ENCODE results near the gene SEC14L1. TPM values are rescaled to one million over a fixed set of nuclear protein-coding genes. Genes with fewer than 3 reads are reported as not detected.
"Not testable (repeated sequence)": the region's sequence is repeated elsewhere in the genome, so short reads cannot be mapped to it uniquely, and the experiment has no call there.

SEC14L1 gene
- total RNA-seq, 2 experiments from 2014 or later, result 86.5 to 88.8 TPM

- ATAC-seq (no peak), DNase-seq (no peak)
- Mint-ChIP-seq H3K27me3 (ENCODE audit: low read depth) (no peaks in the 10 kb centered on the region), H3K4me1 (ENCODE audit: low read depth) (peaks cover 77% of the 10 kb centered on the region), H3K4me3 (peak overlapping the region; percentile 61), H3K36me3 (ENCODE audit: low read depth) (peaks cover 75% of the 10 kb centered on the region), H3K9me3 (ENCODE audit: insufficient read depth) (no peaks in the 10 kb centered on the region), H3K27ac (peak overlapping the region; percentile 80)
- CTCF ChIA-PET, result interaction anchor here (1.3 to 1.4 kb wide), 3 partner anchors 8 to 58 kb away, joined by 3 to 7 read pairs (median 4); no protein-coding TSS in a partner anchor
- POLR2A ChIA-PET, result interaction anchor here (0.6 to 1.0 kb wide), 4 partner anchors 10 to 38 kb away, joined by 3 to 7 read pairs (median 4); no protein-coding TSS in a partner anchor
These were observed 4.4 kb downstream of the SEC14L1 start for GRCh38 chr17:77145224-77145611.

- ChIA-PET CTCF (interaction anchor here (0.9 to 1.4 kb wide), 6 partner anchors 8 to 69 kb away, joined by 3 to 7 read pairs (median 3); no protein-coding TSS in a partner anchor), POLR2A (interaction anchor here (0.7 to 1.0 kb wide), 2 partner anchors 38 to 39 kb away, joined by 3 to 4 read pairs; no protein-coding TSS in a partner anchor)
- DNase-seq (no peak), ATAC-seq (no peak)
- Mint-ChIP-seq H3K9me3 (ENCODE audit: insufficient read depth) (no peaks in the 10 kb centered on the region), H3K27ac (peak overlapping the region; percentile 80), H3K27me3 (ENCODE audit: low read depth) (no peaks in the 10 kb centered on the region), H3K36me3 (ENCODE audit: low read depth) (peaks cover 80% of the 10 kb centered on the region), H3K4me3 (peak overlapping the region; percentile 61), H3K4me1 (ENCODE audit: low read depth) (peaks cover 81% of the 10 kb centered on the region)
These were observed 5.0 kb downstream of the SEC14L1 start for GRCh38 chr17:77145612-77146245.

- Mint-ChIP-seq H3K27me3 (ENCODE audit: low read depth) (no peaks in the 10 kb centered on the region), H3K27ac (peak overlapping the region; percentile 80), H3K4me3 (peak overlapping the region; percentile 61), H3K4me1 (ENCODE audit: low read depth) (peaks cover 87% of the 10 kb centered on the region), H3K9me3 (ENCODE audit: insufficient read depth) (no peaks in the 10 kb centered on the region), H3K36me3 (ENCODE audit: low read depth) (peaks cover 86% of the 10 kb centered on the region)
- CTCF ChIA-PET, result interaction anchor here (0.9 to 1.4 kb wide), 6 partner anchors 7 to 69 kb away, joined by 3 to 7 read pairs (median 3); no protein-coding TSS in a partner anchor
- DNase-seq (no peak), ATAC-seq (no peak)
- POLR2A ChIA-PET, result interaction anchor here (0.8 kb wide), 1 partner anchor 35 kb away, joined by 5 read pairs; no protein-coding TSS in a partner anchor
These were observed 5.5 kb downstream of the SEC14L1 start for GRCh38 chr17:77146246-77146632.

- peak overlapping the region; percentile 39 for H3K27ac Mint-ChIP-seq
- DNase-seq (no peak), ATAC-seq (no peak)
- CTCF ChIA-PET, result interaction anchor here (1.1 kb wide), 1 partner anchor 50 kb away, joined by 3 read pairs; no protein-coding TSS in a partner anchor
- H3K4me1 Mint-ChIP-seq (ENCODE audit: low read depth), result peaks cover 86% of the 10 kb centered on the region
- POLR2A ChIA-PET, result interaction anchor here (0.8 kb wide), 1 partner anchor 35 kb away, joined by 5 read pairs; no protein-coding TSS in a partner anchor
- no peak overlapping the region for H3K4me3 Mint-ChIP-seq
- no peaks in the 10 kb centered on the region for H3K27me3 Mint-ChIP-seq (ENCODE audit: low read depth)
- H3K9me3 Mint-ChIP-seq (ENCODE audit: insufficient read depth), result no peaks in the 10 kb centered on the region
- peaks cover 85% of the 10 kb centered on the region for H3K36me3 Mint-ChIP-seq (ENCODE audit: low read depth)
These were observed 6.1 kb downstream of the SEC14L1 start for GRCh38 chr17:77146882-77147281.

GRCh38 chr17:77147357-77147801, 6.6 kb downstream of the SEC14L1 start:
- Mint-ChIP-seq H3K4me3 (no peak overlapping the region), H3K4me1 (ENCODE audit: low read depth) (peaks cover 81% of the 10 kb centered on the region), H3K27me3 (ENCODE audit: low read depth) (no peaks in the 10 kb centered on the region), H3K36me3 (ENCODE audit: low read depth) (peaks cover 83% of the 10 kb centered on the region), H3K9me3 (ENCODE audit: insufficient read depth) (no peaks in the 10 kb centered on the region), H3K27ac (peak overlapping the region; percentile 39)
- ATAC-seq (no peak), DNase-seq (no peak)
- CTCF ChIA-PET, result interaction anchor here (0.7 kb wide), 1 partner anchor 18 kb away, joined by 4 read pairs; no protein-coding TSS in a partner anchor
- POLR2A ChIA-PET, result no interaction called here

- Mint-ChIP-seq H3K27me3 (ENCODE audit: low read depth) (no peaks in the 10 kb centered on the region), H3K4me3 (no peak overlapping the region), H3K9me3 (ENCODE audit: insufficient read depth) (no peaks in the 10 kb centered on the region), H3K36me3 (ENCODE audit: low read depth) (peaks cover 79% of the 10 kb centered on the region), H3K27ac (no peak overlapping the region), H3K4me1 (ENCODE audit: low read depth) (peaks cover 76% of the 10 kb centered on the region)
- ChIA-PET POLR2A (no interaction called here), CTCF (no interaction called here)
- no peak for ATAC-seq
- DNase-seq, result no peak
These were observed 7.5 kb downstream of the SEC14L1 start for GRCh38 chr17:77148077-77148939.

- CTCF ChIA-PET, result no interaction called here
- H3K4me1 Mint-ChIP-seq (ENCODE audit: low read depth), result peaks cover 74% of the 10 kb centered on the region
- no peaks in the 10 kb centered on the region for H3K9me3 Mint-ChIP-seq (ENCODE audit: insufficient read depth)
- no peak for DNase-seq
- POLR2A ChIA-PET, result no interaction called here
- H3K4me3 Mint-ChIP-seq, result no peak overlapping the region
- H3K27ac Mint-ChIP-seq, result peak overlapping the region; percentile 5
- no peaks in the 10 kb centered on the region for H3K27me3 Mint-ChIP-seq (ENCODE audit: low read depth)
- H3K36me3 Mint-ChIP-seq (ENCODE audit: low read depth), result peaks cover 78% of the 10 kb centered on the region
- no peak for ATAC-seq
These were observed 8.3 kb downstream of the SEC14L1 start for GRCh38 chr17:77148940-77149510.

- ChIA-PET POLR2A (no interaction called here), CTCF (interaction anchor here (1.6 kb wide), 1 partner anchor 9 kb away, joined by 5 read pairs; the partner anchor contains the start of gene SEC14L1)
- H3K4me3 Mint-ChIP-seq, result no peak overlapping the region
- H3K27ac Mint-ChIP-seq, result no peak overlapping the region
- no peaks in the 10 kb centered on the region for H3K9me3 Mint-ChIP-seq (ENCODE audit: insufficient read depth)
- H3K36me3 Mint-ChIP-seq (ENCODE audit: low read depth), result peaks cover 75% of the 10 kb centered on the region
- no peaks in the 10 kb centered on the region for H3K27me3 Mint-ChIP-seq (ENCODE audit: low read depth)
- H3K4me1 Mint-ChIP-seq (ENCODE audit: low read depth), result peaks cover 76% of the 10 kb centered on the region
- ATAC-seq, result no peak
- no peak for DNase-seq
These were observed 9.4 kb downstream of the SEC14L1 start for GRCh38 chr17:77150196-77150595.

- ATAC-seq (no peak), DNase-seq (no peak)
- H3K4me3 Mint-ChIP-seq, result no peak overlapping the region
- peaks cover 74% of the 10 kb centered on the region for H3K4me1 Mint-ChIP-seq (ENCODE audit: low read depth)
- ChIA-PET POLR2A (interaction anchor here (0.6 kb wide), 1 partner anchor 11 kb away, joined by 3 read pairs; no protein-coding TSS in a partner anchor), CTCF (interaction anchor here (0.7 to 1.6 kb wide), 3 partner anchors 10 to 52 kb away, joined by 3 to 5 read pairs (median 5); partner anchors contain the start of gene SEC14L1)
- H3K9me3 Mint-ChIP-seq (ENCODE audit: insufficient read depth), result no peaks in the 10 kb centered on the region
- no peaks in the 10 kb centered on the region for H3K27me3 Mint-ChIP-seq (ENCODE audit: low read depth)
- no peak overlapping the region for H3K27ac Mint-ChIP-seq
- H3K36me3 Mint-ChIP-seq (ENCODE audit: low read depth), result peaks cover 74% of the 10 kb centered on the region
These were observed 10.4 kb downstream of the SEC14L1 start for GRCh38 chr17:77151186-77151585.

GRCh38 chr17:77152056-77152455, 11.3 kb downstream of the SEC14L1 start:
- peaks cover 72% of the 10 kb centered on the region for H3K36me3 Mint-ChIP-seq (ENCODE audit: low read depth)
- ATAC-seq; DNase-seq; H3K4me3 Mint-ChIP-seq; H3K9me3 Mint-ChIP-seq (ENCODE audit: insufficient read depth); H3K27me3 Mint-ChIP-seq (ENCODE audit: low read depth); H3K27ac Mint-ChIP-seq: not testable (repeated sequence)
- ChIA-PET CTCF (interaction anchor here (0.7 to 1.4 kb wide), 2 partner anchors 17 to 53 kb away, joined by 3 to 5 read pairs; no protein-coding TSS in a partner anchor), POLR2A (interaction anchor here (0.7 kb wide), 1 partner anchor 270 kb away, joined by 3 read pairs; no protein-coding TSS in a partner anchor)
- H3K4me1 Mint-ChIP-seq (ENCODE audit: low read depth), result peaks cover 68% of the 10 kb centered on the region

- Mint-ChIP-seq H3K9me3 (ENCODE audit: insufficient read depth) (no peaks in the 10 kb centered on the region), H3K27ac (no peak overlapping the region), H3K4me1 (ENCODE audit: low read depth) (peaks cover 58% of the 10 kb centered on the region), H3K36me3 (ENCODE audit: low read depth) (peaks cover 68% of the 10 kb centered on the region), H3K4me3 (no peak overlapping the region), H3K27me3 (ENCODE audit: low read depth) (no peaks in the 10 kb centered on the region)
- ATAC-seq (no peak), DNase-seq (no peak)
- POLR2A ChIA-PET, result no interaction called here
- CTCF ChIA-PET, result interaction anchor here (1.2 to 2.4 kb wide), 2 partner anchors 8 to 14 kb away, joined by 3 to 5 read pairs; no protein-coding TSS in a partner anchor
These were observed 12.7 kb downstream of the SEC14L1 start for GRCh38 chr17:77153472-77153871.

Measured in activated CD8-positive, alpha-beta T cell treated with anti-CD3 and anti-CD28 coated beads, Interleukin-2, amount 10 ng/mL, durations not matched to agents 7 days and 5 days (primary cell).